ENCODE measurements around the gene GAS2L1. TPM values are rescaled to one million over a fixed set of nuclear protein-coding genes. Genes with fewer than 3 reads are reported as not detected.
A peak's percentile ranks its signal among the peaks of the same experiment; 100 is the strongest.

Gene GAS2L1
- total RNA-seq, 1 experiment from 2014 or later = 29.4 TPM

DNA sequence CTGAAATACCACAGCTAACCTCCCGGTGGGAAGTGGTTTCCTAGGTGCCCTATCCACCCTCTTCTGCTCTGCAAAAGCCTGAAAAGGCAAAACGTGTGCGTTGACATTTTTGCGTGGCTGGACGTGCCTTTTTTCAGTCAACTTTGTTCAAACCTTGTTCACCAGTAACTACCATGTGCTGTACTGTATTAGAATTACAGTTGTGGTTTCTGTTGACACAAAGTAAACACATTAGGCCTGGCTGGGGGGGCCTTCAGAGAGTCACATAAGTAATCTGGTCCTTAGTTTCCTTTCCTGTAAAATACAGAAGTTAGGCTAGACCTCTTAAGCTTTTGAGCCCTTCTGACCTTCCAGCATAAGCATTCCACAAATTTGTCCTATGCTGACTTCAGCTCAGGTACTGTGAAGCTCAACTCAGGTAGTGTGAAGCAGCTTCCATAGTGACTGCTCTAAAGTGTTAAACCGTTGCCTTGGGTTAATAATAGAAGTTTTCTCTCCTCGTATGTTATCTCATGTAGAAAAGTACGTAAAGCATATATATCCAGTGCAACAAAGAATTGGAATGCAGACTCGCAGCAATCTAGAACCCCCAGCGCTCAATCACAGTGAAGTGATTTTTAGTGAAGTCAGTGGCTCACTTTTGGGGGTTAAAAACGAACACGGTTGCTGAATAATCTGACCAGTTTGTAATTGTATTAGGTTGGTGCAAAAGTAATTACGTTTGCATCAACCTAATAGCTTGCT is 36.5 kb upstream of the GAS2L1 start:
- Histone ChIP-seq H3K9me3 (ENCODE audit: control insufficient read depth in 1 of 2, insufficient read depth in 1 of 2, low read depth in 1 of 2, low read length in 2 of 2) (no peaks in the 10 kb centered on the region), H3K27me3 (ENCODE audit: insufficient read depth, low read length) (no peaks in the 10 kb centered on the region), H3K4me2 (ENCODE audit: low read length) (peak overlapping the region; percentile 100), H3K4me3 (replicated peaks in 1 of 2; ENCODE audit: low read depth in 1 of 2, low read length in 2 of 2) (peak overlapping the region; percentile 58 to 91), H3K79me2 (ENCODE audit: insufficient read depth, low read length) (peaks cover 97% of the 10 kb centered on the region), H3K4me1 (ENCODE audit: control insufficient read depth in 1 of 2, insufficient read depth in 2 of 2, low read length in 2 of 2) (peaks cover 15 to 31% of the 10 kb centered on the region in 2 experiments), H3K36me3 (ENCODE audit: control insufficient read depth in 1 of 2, insufficient read depth in 2 of 2, low read length in 2 of 2) (peaks cover 51 to 72% of the 10 kb centered on the region in 2 experiments), H3K9ac (ENCODE audit: low read length) (peak overlapping the region; percentile 99), H4K20me1 (ENCODE audit: insufficient read depth) (peaks cover 58% of the 10 kb centered on the region; the same call in 1 of the 2 replicates), H3K9me2 (ENCODE audit: insufficient read depth) (no peaks in the 10 kb centered on the region), H2AFZ (ENCODE audit: low read depth, low read length, poor library complexity, severe bottlenecking) (no peak overlapping the region), H3K27ac (ENCODE audit: low read depth, low read length) (peak overlapping the region; percentile 91)
- ChIA-PET POLR2A (no interaction called here), RAD21 (ENCODE audit: low non-redundant PET in 1 of 2, low total read pairs in 2 of 2, uncharacterized antibody in 2 of 2, unreplicated experiment in 2 of 2) (no interaction called here), CTCF (no interaction called here)
- DNase-seq (ENCODE audit: low read depth, low spot score) = no peak
- ATAC-seq = no peak
- TF ChIP-seq POLR2AphosphoS5 (IDR thresholded peaks at IDR 0.05; ENCODE audit: low read depth, low read length) (no peak), RAD21 (IDR thresholded peaks at IDR 0.05; ENCODE audit: low read depth) (no peak), EZH2 (IDR thresholded peaks at IDR 0.05) (no peak), CBX3 (IDR thresholded peaks at IDR 0.05; ENCODE audit: low read depth) (no peak), SRF (IDR thresholded peaks at IDR 0.05; ENCODE audit: low read depth) (no peak), JUND (IDR thresholded peaks at IDR 0.05) (no peak), CEBPB (IDR thresholded peaks at IDR 0.05; ENCODE audit: low read depth) (no peak), POLR2A (IDR thresholded peaks at IDR 0.05; ENCODE audit: borderline replicate concordance, extremely low read depth, insufficient read depth, insufficient read length) (no peak), FOSL1 (IDR thresholded peaks at IDR 0.05; ENCODE audit: low read depth) (no peak), SP1 (IDR thresholded peaks at IDR 0.05; ENCODE audit: low read depth) (no peak), EZH2phosphoT487 (IDR thresholded peaks at IDR 0.05; ENCODE audit: borderline replicate concordance) (no peak), ZNF274 (IDR thresholded peaks at IDR 0.05; ENCODE audit: low read depth, low read length) (no peak), EGR1 (IDR thresholded peaks at IDR 0.05; ENCODE audit: low read depth) (no peak), YY1 (IDR thresholded peaks at IDR 0.05; ENCODE audit: extremely low read depth, insufficient replicate concordance, low read depth, low read length) (no peak), SIN3A (IDR thresholded peaks at IDR 0.05; ENCODE audit: low read depth) (no peak), TCF7L2 (IDR thresholded peaks at IDR 0.05; ENCODE audit: borderline replicate concordance, extremely low read depth, insufficient read depth, insufficient read length) (no peak)
- TF ChIP-seq, protein P1, sequence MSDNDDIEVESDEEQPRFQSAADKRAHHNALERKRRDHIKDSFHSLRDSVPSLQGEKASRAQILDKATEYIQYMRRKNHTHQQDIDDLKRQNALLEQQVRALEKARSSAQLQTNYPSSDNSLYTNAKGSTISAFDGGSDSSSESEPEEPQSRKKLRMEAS (IDR thresholded peaks at IDR 0.05) = no peak
- TF ChIP-seq, protein P2, sequence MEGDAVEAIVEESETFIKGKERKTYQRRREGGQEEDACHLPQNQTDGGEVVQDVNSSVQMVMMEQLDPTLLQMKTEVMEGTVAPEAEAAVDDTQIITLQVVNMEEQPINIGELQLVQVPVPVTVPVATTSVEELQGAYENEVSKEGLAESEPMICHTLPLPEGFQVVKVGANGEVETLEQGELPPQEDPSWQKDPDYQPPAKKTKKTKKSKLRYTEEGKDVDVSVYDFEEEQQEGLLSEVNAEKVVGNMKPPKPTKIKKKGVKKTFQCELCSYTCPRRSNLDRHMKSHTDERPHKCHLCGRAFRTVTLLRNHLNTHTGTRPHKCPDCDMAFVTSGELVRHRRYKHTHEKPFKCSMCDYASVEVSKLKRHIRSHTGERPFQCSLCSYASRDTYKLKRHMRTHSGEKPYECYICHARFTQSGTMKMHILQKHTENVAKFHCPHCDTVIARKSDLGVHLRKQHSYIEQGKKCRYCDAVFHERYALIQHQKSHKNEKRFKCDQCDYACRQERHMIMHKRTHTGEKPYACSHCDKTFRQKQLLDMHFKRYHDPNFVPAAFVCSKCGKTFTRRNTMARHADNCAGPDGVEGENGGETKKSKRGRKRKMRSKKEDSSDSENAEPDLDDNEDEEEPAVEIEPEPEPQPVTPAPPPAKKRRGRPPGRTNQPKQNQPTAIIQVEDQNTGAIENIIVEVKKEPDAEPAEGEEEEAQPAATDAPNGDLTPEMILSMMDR (IDR thresholded peaks at IDR 0.05 in 2 of 3, conservative IDR thresholded peaks at IDR 0.05 in 1 of 3; ENCODE audit: borderline replicate concordance in 1 of 3, insufficient read depth in 1 of 3, low read depth in 2 of 3, low read length in 2 of 3) = no peak
- TF ChIP-seq, protein P3, sequence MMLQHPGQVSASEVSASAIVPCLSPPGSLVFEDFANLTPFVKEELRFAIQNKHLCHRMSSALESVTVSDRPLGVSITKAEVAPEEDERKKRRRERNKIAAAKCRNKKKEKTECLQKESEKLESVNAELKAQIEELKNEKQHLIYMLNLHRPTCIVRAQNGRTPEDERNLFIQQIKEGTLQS (IDR thresholded peaks at IDR 0.05) = no peak
- TF ChIP-seq, protein P4, sequence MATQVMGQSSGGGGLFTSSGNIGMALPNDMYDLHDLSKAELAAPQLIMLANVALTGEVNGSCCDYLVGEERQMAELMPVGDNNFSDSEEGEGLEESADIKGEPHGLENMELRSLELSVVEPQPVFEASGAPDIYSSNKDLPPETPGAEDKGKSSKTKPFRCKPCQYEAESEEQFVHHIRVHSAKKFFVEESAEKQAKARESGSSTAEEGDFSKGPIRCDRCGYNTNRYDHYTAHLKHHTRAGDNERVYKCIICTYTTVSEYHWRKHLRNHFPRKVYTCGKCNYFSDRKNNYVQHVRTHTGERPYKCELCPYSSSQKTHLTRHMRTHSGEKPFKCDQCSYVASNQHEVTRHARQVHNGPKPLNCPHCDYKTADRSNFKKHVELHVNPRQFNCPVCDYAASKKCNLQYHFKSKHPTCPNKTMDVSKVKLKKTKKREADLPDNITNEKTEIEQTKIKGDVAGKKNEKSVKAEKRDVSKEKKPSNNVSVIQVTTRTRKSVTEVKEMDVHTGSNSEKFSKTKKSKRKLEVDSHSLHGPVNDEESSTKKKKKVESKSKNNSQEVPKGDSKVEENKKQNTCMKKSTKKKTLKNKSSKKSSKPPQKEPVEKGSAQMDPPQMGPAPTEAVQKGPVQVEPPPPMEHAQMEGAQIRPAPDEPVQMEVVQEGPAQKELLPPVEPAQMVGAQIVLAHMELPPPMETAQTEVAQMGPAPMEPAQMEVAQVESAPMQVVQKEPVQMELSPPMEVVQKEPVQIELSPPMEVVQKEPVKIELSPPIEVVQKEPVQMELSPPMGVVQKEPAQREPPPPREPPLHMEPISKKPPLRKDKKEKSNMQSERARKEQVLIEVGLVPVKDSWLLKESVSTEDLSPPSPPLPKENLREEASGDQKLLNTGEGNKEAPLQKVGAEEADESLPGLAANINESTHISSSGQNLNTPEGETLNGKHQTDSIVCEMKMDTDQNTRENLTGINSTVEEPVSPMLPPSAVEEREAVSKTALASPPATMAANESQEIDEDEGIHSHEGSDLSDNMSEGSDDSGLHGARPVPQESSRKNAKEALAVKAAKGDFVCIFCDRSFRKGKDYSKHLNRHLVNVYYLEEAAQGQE (IDR thresholded peaks at IDR 0.05; ENCODE audit: low read depth) = no peak
- no TSS peak for BruUV-seq (replicated peaks)
- intact Hi-C loops (cut with micrococcal nuclease) = no loop called here
